ENCODE measurements around the gene ACOX1. TPM values are rescaled to one million over a fixed set of nuclear protein-coding genes. Genes with fewer than 3 reads are reported as not detected.

The ACOX1 gene
- polyA plus RNA-seq, 1 of the 3 experiments (the other 2 are of a cell fraction), result 21.5 TPM

- TF ChIP-seq MEF2A (IDR thresholded peaks at IDR 0.05; ENCODE audit: borderline replicate concordance, low read depth), result no peak; the same call in 1 of the 2 replicates
- TF ChIP-seq USF1 (IDR thresholded peaks at IDR 0.05; ENCODE audit: borderline replicate concordance, low read depth), result peak; percentile 56; the same call in 1 of the 2 replicates
- peak; percentile 69 for TF ChIP-seq GABPA (IDR thresholded peaks at IDR 0.05; ENCODE audit: low read depth)
- no peak for TF ChIP-seq JUND (IDR thresholded peaks at IDR 0.05)
- TF ChIP-seq FOSL2 (IDR thresholded peaks at IDR 0.05; ENCODE audit: borderline replicate concordance, low read depth), result no peak; the same call in 1 of the 2 replicates
- peak; percentile 93 for TF ChIP-seq SIN3A (IDR thresholded peaks at IDR 0.05; ENCODE audit: borderline replicate concordance, low read depth, low read length)
- TF ChIP-seq GATA2 (CRISPR knock-in tag; IDR thresholded peaks at IDR 0.05), result no peak
- peak; percentile 90 for TF ChIP-seq ELF1 (IDR thresholded peaks at IDR 0.05)
- no peak for TF ChIP-seq NFIC (IDR thresholded peaks at IDR 0.05; ENCODE audit: borderline replicate concordance)
- no peak for TF ChIP-seq ZBTB33 (IDR thresholded peaks at IDR 0.05; ENCODE audit: borderline replicate concordance, low read depth)
- TF ChIP-seq EZH2phosphoT487 (IDR thresholded peaks at IDR 0.05; ENCODE audit: borderline replicate concordance, low read depth), result no peak
Measured at GRCh38 chr17:75904749-75905521, 74.0 kb downstream of the ACOX1 start, which contains the start of gene MRPL38 (continued).

DNA sequence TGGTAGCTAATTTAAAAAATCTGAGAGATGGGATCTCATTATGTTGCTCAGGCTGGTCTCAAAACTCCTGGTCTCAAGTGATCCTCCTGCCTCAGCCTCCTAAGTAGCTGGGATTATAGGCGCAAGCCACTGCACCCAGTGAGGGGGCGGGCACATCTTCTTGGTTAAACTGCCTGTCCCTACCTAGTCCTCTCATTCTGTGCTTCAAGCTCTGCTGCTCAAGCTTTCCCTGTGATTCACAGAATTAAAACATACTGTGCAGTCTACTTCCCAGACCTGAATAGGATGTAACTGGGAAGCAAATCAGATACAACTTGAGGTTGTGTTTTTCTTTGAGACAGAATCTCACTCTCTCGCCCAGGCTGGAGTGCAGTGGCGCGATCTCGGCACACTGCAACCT is 76.6 kb downstream of the ACOX1 start:
- Histone ChIP-seq H3K9me3 (no peaks in the 10 kb centered on the region), H3K9me2 (no peaks in the 10 kb centered on the region), H3K36me3 (replicated peaks in 1 of 2; ENCODE audit: control insufficient read depth in 1 of 2, insufficient read depth in 2 of 2, low read length in 1 of 2) (peaks cover 26 to 41% of the 10 kb centered on the region in 2 experiments), H3K27me3 (ENCODE audit: insufficient read depth) (no peaks in the 10 kb centered on the region), H3K9ac (no peak overlapping the region), H3K79me2 (ENCODE audit: insufficient read depth) (peaks cover 30% of the 10 kb centered on the region; the same call in 1 of the 2 replicates), H3K4me2 (no peak overlapping the region), H3K27ac (ENCODE audit: low read depth in 2 of 2, low read length in 1 of 2) (no peak overlapping the region), H2AFZ (ENCODE audit: low read depth) (no peak overlapping the region), H3F3A (replicated peaks; ENCODE audit: insufficient read depth) (peaks cover 27% of the 10 kb centered on the region), H3K4me1 (ENCODE audit: control insufficient read depth in 1 of 2, insufficient read depth in 2 of 2, low read depth in 1 of 2, low read length in 1 of 2) (peaks cover 4% of the 10 kb centered on the region in 2 experiments; a peak in 2 of 4 replicates), H4K20me1 (ENCODE audit: insufficient read depth) (no peaks in the 10 kb centered on the region), H3K4me3 (ENCODE audit: low read depth in 2 of 2, low read length in 1 of 2) (no peak overlapping the region)
- CTCF ChIA-PET, result interaction anchor here (1.0 to 5.6 kb wide), 5 partner anchors 26 to 162 kb away, joined by 3 to 142 read pairs (median 5); partner anchors contain the start of gene CDK3
- no peak for DNase-seq
- POLR2A ChIA-PET, result no interaction called here
- WGBS (ENCODE audit: low lambda C conversion rate), result 97% methylated on average over 6 of the region's 6 CpGs
- TF ChIP-seq, protein P1, sequence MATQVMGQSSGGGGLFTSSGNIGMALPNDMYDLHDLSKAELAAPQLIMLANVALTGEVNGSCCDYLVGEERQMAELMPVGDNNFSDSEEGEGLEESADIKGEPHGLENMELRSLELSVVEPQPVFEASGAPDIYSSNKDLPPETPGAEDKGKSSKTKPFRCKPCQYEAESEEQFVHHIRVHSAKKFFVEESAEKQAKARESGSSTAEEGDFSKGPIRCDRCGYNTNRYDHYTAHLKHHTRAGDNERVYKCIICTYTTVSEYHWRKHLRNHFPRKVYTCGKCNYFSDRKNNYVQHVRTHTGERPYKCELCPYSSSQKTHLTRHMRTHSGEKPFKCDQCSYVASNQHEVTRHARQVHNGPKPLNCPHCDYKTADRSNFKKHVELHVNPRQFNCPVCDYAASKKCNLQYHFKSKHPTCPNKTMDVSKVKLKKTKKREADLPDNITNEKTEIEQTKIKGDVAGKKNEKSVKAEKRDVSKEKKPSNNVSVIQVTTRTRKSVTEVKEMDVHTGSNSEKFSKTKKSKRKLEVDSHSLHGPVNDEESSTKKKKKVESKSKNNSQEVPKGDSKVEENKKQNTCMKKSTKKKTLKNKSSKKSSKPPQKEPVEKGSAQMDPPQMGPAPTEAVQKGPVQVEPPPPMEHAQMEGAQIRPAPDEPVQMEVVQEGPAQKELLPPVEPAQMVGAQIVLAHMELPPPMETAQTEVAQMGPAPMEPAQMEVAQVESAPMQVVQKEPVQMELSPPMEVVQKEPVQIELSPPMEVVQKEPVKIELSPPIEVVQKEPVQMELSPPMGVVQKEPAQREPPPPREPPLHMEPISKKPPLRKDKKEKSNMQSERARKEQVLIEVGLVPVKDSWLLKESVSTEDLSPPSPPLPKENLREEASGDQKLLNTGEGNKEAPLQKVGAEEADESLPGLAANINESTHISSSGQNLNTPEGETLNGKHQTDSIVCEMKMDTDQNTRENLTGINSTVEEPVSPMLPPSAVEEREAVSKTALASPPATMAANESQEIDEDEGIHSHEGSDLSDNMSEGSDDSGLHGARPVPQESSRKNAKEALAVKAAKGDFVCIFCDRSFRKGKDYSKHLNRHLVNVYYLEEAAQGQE (IDR thresholded peaks at IDR 0.05; ENCODE audit: low read depth, low read length), result no peak
- TF ChIP-seq JUND (IDR thresholded peaks at IDR 0.05) (no peak), MEF2A (IDR thresholded peaks at IDR 0.05; ENCODE audit: borderline replicate concordance, low read depth) (no peak), SMC3 (IDR thresholded peaks at IDR 0.05; ENCODE audit: low read depth, low read length) (no peak), NFIC (IDR thresholded peaks at IDR 0.05; ENCODE audit: borderline replicate concordance) (no peak), GABPA (IDR thresholded peaks at IDR 0.05; ENCODE audit: low read depth) (no peak), ZBTB33 (IDR thresholded peaks at IDR 0.05; ENCODE audit: borderline replicate concordance, low read depth) (no peak), SIN3A (IDR thresholded peaks at IDR 0.05; ENCODE audit: borderline replicate concordance, low read depth, low read length) (no peak), USF1 (IDR thresholded peaks at IDR 0.05; ENCODE audit: borderline replicate concordance, low read depth) (no peak), YY1 (IDR thresholded peaks at IDR 0.05; ENCODE audit: low read depth) (no peak), CHD2 (IDR thresholded peaks at IDR 0.05; ENCODE audit: low read length, partially characterized antibody) (no peak), ELF1 (IDR thresholded peaks at IDR 0.05) (no peak), TAF1 (IDR thresholded peaks at IDR 0.05; ENCODE audit: borderline replicate concordance, low read depth, low read length) (no peak)
- TF ChIP-seq, protein P2, sequence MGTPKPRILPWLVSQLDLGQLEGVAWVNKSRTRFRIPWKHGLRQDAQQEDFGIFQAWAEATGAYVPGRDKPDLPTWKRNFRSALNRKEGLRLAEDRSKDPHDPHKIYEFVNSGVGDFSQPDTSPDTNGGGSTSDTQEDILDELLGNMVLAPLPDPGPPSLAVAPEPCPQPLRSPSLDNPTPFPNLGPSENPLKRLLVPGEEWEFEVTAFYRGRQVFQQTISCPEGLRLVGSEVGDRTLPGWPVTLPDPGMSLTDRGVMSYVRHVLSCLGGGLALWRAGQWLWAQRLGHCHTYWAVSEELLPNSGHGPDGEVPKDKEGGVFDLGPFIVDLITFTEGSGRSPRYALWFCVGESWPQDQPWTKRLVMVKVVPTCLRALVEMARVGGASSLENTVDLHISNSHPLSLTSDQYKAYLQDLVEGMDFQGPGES (IDR thresholded peaks at IDR 0.05; ENCODE audit: low read depth, low read length), result no peak

Data from SK-N-SH (cell line).